Progenitor cell of endocrine pancreas (in vitro differentiated cells): ENCODE measurements around the gene AGBL1. TPM values are rescaled to one million over a fixed set of nuclear protein-coding genes. Genes with fewer than 3 reads are reported as not detected.

Experiments used
- DNase-seq: peaks from one replicate; pipeline ENCODE4 v3.0.0; 2021; ENCODE audit warnings: low spot score; ENCODE audit not compliant: unreplicated experiment
- H3K27ac Mint-ChIP-seq: 2 replicates; pipeline ENCODE4 v1.8.0; 2021; ENCODE audit warnings: mild to moderate bottlenecking, moderate library complexity, mixed read lengths
- H3K27me3 Mint-ChIP-seq: 2 replicates; pipeline ENCODE4 v1.8.0; 2021; ENCODE audit warnings: mixed read lengths
- H3K36me3 Mint-ChIP-seq: 2 replicates; pipeline ENCODE4 v1.8.0; 2022; ENCODE audit warnings: mixed read lengths; ENCODE audit not compliant: insufficient read depth
- H3K4me1 Mint-ChIP-seq: 2 replicates; pipeline ENCODE4 v1.8.0; 2021; ENCODE audit warnings: low read depth, mixed read lengths
- H3K4me3 Mint-ChIP-seq: 2 replicates; pipeline ENCODE4 v1.8.0; 2021; ENCODE audit warnings: low read depth, mild to moderate bottlenecking, moderate library complexity, mixed read lengths
- H3K9me3 Mint-ChIP-seq: 2 replicates; pipeline ENCODE4 v1.8.0; 2021; ENCODE audit warnings: low read depth, mixed read lengths
- total RNA-seq: library from RNA; stranded (reverse); gene quantifications from 2 replicates; pipeline ENCODE4 v1.2.1, GENCODE V29; 2021
- TF ChIP-seq, protein P1 (sequence below): fragments of 200-600 bp; sonication (generic); IDR thresholded peaks from one replicate; pipeline ENCODE4 v1.5.0; 2021; ENCODE audit warnings: antibody characterized with exemption, mild to moderate bottlenecking; ENCODE audit not compliant: unreplicated experiment

AGBL1 gene
- total RNA-seq, 1 donor from 2014 or later = not detected

- Mint-ChIP-seq H3K4me3 (no peak overlapping the region), H3K9me3 (no peaks in the 10 kb centered on the region), H3K27ac (no peak overlapping the region), H3K36me3 (no peaks in the 10 kb centered on the region), H3K4me1 (no peaks in the 10 kb centered on the region), H3K27me3 (peaks cover 3% of the 10 kb centered on the region)
- DNase-seq = no peak
- TF ChIP-seq, protein P1, sequence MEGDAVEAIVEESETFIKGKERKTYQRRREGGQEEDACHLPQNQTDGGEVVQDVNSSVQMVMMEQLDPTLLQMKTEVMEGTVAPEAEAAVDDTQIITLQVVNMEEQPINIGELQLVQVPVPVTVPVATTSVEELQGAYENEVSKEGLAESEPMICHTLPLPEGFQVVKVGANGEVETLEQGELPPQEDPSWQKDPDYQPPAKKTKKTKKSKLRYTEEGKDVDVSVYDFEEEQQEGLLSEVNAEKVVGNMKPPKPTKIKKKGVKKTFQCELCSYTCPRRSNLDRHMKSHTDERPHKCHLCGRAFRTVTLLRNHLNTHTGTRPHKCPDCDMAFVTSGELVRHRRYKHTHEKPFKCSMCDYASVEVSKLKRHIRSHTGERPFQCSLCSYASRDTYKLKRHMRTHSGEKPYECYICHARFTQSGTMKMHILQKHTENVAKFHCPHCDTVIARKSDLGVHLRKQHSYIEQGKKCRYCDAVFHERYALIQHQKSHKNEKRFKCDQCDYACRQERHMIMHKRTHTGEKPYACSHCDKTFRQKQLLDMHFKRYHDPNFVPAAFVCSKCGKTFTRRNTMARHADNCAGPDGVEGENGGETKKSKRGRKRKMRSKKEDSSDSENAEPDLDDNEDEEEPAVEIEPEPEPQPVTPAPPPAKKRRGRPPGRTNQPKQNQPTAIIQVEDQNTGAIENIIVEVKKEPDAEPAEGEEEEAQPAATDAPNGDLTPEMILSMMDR = no peak
These were observed 837.1 kb downstream of the AGBL1 start for GRCh38 chr15:86916671-86917360.

DNA sequence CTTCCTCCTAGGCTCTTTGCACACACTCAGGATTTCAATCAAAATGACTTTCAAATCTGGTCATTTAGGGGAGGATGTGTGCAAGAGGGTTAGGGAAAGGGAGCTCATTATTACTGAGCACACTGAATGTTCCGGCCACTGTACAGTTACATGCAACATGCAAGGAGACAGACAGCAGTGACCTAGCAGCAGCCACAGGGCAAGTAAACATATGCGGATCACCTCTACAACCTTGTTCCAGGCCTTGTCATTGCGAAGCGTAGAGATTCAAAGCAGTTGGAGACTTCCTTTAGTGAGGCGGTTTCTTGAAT is 837.6 kb downstream of the AGBL1 start:
- Mint-ChIP-seq H3K36me3 (no peaks in the 10 kb centered on the region), H3K27me3 (peaks cover 3% of the 10 kb centered on the region), H3K27ac (no peak overlapping the region), H3K9me3 (no peaks in the 10 kb centered on the region), H3K4me1 (no peaks in the 10 kb centered on the region), H3K4me3 (no peak overlapping the region)
- TF ChIP-seq, protein P1 = no peak
- no peak for DNase-seq

GRCh38 chr15:86919581-86919980 is 839.9 kb downstream of the AGBL1 start:
- Mint-ChIP-seq H3K27ac (no peak overlapping the region), H3K9me3 (no peaks in the 10 kb centered on the region), H3K4me1 (no peaks in the 10 kb centered on the region), H3K27me3 (peaks cover 3% of the 10 kb centered on the region), H3K4me3 (no peak overlapping the region), H3K36me3 (no peaks in the 10 kb centered on the region)
- TF ChIP-seq, protein P1 = no peak
- no peak for DNase-seq

- Mint-ChIP-seq H3K36me3 (no peaks in the 10 kb centered on the region), H3K27me3 (no peaks in the 10 kb centered on the region), H3K27ac (no peak overlapping the region), H3K4me3 (no peak overlapping the region), H3K9me3 (no peaks in the 10 kb centered on the region), H3K4me1 (no peaks in the 10 kb centered on the region)
- TF ChIP-seq, protein P1 = no peak
- DNase-seq = no peak
These were observed 849.8 kb downstream of the AGBL1 start for GRCh38 chr15:86929461-86929860.

DNA sequence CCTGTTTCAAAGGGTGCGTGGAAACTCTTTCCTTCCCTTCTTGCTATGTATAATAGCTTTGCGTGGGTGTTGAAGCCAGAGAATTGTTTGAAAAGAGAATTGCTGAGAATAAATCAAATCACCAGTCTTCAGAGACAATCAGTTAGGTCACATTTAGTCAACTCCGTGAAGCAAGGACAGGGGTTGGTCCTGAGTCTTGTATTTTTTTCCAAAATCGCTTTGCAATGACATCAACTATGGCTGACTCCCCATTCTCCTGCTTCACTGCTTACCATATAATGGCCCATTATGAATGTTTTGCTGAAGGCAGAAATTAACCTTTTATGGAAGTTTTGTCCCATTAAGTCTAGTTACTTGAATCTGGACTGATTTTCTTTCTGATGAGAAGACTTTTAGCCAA is 852.8 kb downstream of the AGBL1 start:
- no peaks in the 10 kb centered on the region for H3K36me3 Mint-ChIP-seq
- H3K27ac Mint-ChIP-seq = no peak overlapping the region
- no peak overlapping the region for H3K4me3 Mint-ChIP-seq
- H3K27me3 Mint-ChIP-seq = no peaks in the 10 kb centered on the region
- TF ChIP-seq, protein P1 = no peak
- peaks cover 5% of the 10 kb centered on the region for H3K4me1 Mint-ChIP-seq
- no peaks in the 10 kb centered on the region for H3K9me3 Mint-ChIP-seq
- DNase-seq = no peak
